GM18502 (cell line): ENCODE results near the gene USH2A.

Source experiments
- ATAC-seq: cut with Tn5 transposase; IDR thresholded peaks from one replicate; pipeline ENCODE4 v1.9.1; 2021; ENCODE audit warnings: mild to moderate bottlenecking; ENCODE audit not compliant: unreplicated experiment, poor library complexity

USH2A gene, protein sequence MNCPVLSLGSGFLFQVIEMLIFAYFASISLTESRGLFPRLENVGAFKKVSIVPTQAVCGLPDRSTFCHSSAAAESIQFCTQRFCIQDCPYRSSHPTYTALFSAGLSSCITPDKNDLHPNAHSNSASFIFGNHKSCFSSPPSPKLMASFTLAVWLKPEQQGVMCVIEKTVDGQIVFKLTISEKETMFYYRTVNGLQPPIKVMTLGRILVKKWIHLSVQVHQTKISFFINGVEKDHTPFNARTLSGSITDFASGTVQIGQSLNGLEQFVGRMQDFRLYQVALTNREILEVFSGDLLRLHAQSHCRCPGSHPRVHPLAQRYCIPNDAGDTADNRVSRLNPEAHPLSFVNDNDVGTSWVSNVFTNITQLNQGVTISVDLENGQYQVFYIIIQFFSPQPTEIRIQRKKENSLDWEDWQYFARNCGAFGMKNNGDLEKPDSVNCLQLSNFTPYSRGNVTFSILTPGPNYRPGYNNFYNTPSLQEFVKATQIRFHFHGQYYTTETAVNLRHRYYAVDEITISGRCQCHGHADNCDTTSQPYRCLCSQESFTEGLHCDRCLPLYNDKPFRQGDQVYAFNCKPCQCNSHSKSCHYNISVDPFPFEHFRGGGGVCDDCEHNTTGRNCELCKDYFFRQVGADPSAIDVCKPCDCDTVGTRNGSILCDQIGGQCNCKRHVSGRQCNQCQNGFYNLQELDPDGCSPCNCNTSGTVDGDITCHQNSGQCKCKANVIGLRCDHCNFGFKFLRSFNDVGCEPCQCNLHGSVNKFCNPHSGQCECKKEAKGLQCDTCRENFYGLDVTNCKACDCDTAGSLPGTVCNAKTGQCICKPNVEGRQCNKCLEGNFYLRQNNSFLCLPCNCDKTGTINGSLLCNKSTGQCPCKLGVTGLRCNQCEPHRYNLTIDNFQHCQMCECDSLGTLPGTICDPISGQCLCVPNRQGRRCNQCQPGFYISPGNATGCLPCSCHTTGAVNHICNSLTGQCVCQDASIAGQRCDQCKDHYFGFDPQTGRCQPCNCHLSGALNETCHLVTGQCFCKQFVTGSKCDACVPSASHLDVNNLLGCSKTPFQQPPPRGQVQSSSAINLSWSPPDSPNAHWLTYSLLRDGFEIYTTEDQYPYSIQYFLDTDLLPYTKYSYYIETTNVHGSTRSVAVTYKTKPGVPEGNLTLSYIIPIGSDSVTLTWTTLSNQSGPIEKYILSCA (N-terminal part only)

DNA sequence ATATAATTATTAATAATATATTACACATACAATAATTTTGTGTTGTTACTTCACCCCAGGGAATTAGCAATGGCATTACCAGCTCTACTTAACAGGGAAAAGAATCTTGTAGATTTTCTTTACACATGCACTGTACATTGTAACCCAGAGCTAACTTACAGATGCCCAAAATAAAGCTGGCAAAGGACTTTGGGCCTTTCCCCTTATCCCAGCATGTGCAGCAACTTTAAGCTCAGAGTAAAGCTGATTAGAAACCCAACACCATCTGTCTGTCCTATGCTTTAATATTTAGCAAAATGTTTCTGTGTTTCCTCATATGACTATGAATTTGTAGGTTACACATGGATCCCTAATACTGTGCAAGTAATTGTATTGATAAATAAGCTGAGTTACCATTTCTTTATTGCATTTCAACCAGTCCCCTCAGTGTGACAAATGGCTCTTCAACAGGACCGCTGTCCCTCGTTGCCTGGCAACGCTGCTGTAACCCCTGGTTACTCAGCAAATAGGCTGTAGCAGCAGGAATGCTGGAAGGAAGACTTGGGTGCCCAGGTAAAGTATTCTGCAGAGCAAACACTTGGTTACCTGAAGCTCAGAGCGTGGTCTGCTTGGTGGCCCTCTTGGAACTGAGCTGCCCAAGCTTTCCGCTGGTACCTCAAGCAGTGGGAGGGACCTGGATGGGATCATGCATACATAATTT, at the start of gene USH2A:
USH2A (minus strand) TSS at position 628 of the 700 bp plus-strand sequence. CDS start 1,112 bp downstream, outside the sequence.
- ATAC-seq = no peak

DNA sequence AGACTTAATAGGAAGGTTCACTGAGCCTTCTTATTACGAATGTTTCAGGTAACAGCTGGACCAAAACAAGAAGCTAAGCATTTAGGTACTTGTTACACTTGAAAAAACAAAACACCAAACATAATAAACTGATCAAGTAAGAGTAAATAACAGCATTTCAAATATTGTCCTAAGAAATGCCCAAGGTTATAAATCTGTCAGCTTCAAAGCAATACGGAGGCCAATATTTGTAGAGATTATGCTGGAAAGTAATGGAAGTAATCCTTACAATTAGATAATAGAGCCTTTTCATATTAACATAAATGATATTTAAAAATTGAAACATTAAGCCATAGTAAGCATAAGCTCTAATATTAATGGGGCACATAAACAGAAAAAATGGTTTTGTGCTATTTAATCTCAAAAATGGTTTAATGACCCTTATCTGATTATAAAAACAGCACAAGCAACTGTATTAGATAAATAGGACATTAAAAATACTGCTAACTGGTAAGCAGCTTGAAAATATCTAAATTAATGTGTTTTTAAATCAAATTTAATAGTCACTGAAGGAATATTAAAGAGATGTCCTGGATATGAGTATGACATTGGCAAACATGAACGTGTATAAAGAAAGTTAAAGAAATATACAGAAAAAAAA, 43.0 kb upstream of the USH2A start:
- ATAC-seq = no peak

DNA sequence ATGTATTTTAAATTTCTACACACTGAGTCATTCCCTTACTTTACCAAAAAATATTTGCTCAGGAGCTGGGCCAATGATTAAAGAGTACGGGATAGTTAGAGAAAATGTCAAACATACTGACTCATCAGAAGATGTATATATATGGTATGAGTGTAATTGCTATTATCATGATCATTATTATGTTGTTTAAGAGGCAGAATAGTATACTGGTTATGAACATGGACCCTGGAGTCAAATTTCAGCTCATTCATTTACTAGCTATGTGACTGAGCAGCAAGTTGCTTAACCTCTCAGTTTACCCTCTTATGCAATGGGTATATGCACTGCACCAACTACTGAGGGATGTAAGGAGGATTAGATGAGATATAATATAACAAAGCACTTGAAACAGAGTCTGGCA, 41.2 kb upstream of the USH2A start:
- no peak for ATAC-seq

DNA sequence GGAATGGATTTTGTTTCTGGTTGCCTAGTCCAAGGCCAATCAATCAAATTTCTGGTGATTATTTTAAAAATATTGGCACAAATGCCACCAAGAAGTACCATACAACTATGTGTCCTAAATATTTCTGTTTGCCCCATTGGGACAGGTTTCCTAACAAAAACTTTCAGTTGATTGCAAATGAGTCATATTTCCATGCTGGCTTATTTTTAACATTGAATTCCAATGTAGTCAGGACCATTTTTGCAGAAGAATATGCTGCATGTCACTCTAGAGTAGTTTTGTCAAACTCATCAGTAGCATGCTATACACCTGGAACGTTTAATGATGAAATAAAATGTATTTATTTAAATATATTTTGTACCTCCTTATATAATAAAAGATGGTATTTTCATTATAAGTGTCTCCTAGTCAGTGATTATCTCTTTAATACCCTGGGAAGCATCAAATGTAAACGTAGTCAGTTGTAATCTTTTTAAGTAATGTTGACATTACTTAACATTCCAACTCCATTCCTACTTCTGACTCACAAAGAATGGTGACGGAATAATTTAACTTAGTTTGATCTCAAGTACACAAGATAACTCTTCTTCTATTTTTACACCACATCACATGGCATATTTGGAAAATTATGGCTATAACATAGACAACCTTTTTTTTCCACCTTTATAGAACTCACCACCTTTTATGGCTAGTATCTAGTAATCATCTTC, 39.0 kb upstream of the USH2A start:
- no peak for ATAC-seq

DNA sequence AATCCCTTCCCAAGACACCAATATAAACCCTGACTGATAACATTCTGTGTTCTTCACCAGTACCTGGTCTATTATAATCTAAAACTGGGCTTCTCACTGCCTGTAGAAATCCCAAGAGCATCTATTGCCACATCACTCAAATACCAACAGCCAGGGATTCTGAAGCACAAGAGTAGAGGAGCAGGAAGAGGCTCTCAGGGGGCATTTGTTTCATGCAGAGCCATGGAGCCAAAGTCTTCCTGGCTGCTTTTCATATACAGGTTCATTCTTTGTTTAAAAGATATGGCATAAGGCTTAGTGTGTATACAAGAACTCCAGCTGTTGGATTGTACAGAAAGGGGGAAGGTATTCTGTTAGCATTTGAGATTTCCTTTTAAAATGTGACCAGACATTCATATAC, 38.2 kb upstream of the USH2A start:
- ATAC-seq = no peak

DNA sequence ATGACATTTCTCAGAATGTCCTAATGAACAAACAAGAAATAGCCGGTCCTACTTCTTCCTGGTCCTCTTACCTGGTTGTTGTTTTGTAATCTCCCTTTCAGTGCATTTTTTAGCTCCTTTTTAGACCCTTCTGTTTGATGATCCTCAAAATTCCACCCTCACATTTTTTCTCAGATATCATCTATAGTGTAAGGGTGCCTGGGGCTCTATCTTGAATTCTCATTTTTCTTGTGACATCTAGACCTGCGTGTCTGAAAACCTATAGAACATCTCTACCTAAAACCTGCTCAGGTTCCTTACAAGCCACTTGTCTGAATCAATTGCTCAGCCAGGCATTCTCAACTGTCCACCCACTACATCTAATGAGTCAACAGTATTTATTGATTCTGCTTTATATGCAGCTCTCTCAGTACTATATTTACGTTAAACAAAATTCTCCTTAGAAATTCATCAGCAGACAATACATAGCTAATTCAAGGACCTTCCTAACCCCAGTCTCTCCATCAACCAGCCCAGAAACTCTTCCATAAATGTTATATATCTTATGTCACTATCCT, 36.5 kb upstream of the USH2A start:
- ATAC-seq = no peak

DNA sequence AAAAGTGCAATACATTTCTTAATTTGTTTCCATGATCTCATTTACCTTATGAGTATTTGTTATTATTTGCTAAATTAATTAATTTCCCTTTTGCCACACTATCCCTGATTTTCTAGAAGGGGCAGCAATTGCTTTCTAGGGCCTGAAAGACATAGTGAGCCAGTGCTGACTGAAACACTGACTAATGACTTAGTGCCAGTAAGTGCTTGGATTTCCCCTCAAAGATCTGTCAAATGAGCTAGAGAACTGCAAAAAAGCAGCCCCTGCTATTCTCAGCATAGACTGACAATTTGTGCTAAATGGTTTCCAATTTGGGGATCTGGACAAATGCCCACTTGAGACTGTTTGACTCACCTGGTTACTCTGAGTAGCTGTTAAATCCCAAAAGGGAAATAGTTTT, 35.6 kb upstream of the USH2A start:
- ATAC-seq = no peak

DNA sequence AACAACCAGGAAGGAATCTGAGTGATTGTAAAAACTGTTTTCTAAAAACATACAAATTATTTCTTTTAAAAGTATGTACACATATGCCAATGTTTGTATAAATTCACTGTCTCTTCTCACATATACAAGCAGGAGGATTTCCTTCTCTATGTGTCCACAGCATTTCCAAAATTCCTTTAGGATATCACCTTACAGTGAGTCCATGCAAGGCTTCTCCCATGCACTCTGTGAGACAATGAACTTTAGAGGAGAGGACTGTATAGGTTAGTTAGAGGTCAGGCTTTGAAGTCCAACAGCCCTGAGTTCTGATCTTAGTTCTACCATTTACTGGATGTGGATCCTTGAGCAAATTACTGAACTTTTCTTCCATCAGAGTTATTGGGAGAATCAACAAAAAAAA, 34.1 kb upstream of the USH2A start:
- no peak for ATAC-seq

DNA sequence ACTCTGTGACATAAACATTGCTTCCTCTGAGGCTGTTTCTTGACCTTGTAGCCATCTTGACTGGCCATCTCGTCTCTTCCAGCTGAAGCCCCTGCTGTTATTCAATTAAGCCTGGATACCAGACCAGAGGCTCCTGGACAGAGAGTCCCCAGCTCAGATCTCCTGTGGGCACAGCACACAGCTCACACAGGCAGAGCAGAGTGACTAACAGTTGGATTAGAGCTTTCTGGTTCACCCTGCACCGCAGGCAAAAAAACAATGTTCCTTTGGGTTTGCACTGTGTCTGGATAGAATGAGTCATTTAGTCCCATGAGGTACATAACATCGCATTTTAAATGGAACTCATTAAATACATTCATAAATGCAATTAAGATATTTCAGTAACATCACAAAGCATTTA, 33.4 kb upstream of the USH2A start:
- no peak for ATAC-seq

DNA sequence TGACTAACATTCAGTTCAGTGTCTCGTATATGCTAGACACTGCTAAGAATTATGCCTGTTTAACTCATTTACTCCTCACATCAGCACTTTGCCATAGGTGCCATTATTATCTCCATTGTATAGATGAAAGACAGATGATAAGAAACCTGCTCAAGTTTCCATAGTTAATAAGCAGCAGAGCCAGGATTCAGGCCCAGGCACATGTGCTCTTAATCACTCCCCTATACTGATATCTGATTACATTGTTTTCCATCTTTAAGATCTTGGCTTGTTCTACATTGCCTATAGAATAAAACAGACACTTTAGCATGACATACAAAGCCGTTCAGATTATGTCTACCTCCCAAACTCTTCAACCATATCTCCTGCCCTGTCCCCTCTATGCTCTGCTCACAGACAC, 30.5 kb upstream of the USH2A start:
- no peak for ATAC-seq

DNA sequence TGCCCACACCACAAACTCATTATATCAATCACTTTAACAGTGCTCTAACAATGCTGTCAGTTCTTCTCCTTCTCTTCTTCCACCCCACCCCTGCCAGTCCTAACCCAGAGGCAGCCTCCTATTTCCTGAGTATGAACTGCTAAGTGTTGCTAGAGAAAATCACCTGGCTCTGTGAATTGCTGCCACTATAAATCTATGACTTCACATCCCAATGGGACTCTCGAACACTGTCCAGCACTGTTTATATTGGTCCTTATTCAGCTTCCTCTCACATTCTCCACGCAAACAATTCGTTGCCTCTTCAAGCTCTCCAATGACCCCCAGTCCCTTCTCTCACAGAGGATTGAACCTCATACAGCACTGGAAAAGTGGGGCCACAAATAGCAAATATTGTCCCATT, 27.0 kb upstream of the USH2A start:
- no peak for ATAC-seq

DNA sequence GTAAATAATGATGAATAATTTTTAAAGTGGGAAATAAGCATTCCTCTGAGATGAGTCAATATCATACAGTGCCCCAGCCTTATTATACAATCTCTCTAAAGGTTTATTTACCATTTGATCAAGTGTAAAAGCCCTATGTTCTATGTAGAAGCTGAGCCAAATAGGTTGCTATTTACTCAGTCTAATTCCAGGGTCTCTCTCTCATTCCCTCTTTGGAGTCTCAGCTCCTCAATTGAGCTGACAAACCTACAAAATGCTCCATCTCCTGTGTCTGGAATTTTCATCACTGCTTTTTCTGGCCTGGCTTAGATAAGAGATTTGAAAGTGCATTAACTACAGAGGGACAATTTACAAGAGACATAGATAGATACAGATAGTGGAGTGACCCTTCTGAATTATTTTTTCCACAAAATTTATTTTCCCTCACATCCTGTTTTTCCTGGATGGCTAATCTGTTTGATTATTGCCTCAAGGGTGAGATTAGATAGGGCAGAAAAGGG, 24.8 kb upstream of the USH2A start:
- ATAC-seq = no peak

DNA sequence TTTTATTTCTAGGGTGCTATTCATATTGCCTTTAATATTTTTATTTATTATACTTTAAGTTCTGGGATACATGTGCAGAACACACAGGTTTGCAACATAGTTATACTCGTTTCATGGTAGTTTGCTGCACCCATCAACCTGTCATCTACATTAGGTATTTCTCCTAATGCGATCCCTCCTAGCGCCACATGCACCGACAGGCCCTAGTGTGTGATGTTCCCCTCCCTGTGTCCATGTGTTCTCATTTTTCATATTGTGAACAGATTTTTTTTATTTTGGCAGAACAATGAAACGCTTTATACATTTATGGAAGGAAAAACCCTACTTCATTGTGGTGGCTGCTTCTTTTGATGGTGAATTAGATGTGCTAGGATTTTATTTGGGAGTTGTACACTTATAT, 14.4 kb upstream of the USH2A start:
- ATAC-seq = no peak

DNA sequence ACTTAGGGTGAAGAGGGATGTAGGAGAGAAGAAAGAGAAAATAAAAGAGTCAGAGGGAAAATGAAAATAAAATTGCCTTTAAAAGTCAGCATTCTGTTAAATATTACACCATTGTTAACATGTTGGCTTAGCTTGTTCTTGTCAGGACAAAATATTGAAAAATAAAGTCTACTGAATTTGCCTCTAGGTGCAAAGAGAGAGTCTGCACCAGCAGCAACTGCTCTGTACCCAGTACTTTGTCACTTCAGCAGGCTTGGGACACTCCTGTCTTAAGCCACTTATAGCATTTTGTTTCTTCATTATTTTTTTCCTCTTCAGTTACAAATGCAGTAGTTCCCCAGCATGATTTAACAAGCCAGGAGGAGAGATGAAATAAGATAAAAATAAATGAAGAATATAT, 11.0 kb upstream of the USH2A start:
- no peak for ATAC-seq

DNA sequence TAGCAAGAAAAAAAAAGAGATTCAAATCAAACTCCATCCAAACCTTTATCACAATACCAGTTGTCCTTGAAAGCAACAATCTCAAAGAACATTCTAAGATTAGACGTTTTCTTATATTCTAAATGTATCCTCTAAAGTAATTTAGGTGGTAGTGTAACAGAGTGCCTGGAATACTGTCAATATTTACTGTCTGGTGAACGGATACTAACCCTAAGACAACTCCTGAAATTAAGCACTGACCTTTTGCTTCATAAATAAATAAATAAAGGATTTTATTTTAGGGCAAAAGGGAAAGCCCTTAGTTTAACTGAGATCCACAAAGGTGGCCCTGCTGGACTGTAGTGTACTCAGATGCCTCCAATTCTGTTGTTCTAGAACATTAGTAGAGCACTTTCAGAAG, 9.9 kb upstream of the USH2A start:
- ATAC-seq = no peak

DNA sequence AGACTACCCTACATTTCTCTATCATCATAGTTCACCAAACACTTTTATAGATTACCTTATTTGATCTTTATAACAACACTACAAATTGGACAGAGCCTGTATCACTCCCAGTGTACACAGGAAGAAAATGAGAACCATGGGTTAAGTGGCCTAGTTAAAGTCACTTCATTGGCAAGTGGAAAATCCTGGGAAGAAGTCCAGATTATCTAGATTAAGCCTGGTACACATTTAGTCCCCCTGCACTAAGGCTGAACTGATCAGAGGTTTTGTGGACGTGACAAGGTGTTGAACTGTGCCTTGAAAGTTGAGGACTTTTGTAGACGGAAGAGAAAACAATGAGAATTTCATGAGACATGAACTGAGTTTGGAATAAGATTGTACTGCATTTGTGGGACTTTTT, 7.5 kb upstream of the USH2A start:
- ATAC-seq = no peak

DNA sequence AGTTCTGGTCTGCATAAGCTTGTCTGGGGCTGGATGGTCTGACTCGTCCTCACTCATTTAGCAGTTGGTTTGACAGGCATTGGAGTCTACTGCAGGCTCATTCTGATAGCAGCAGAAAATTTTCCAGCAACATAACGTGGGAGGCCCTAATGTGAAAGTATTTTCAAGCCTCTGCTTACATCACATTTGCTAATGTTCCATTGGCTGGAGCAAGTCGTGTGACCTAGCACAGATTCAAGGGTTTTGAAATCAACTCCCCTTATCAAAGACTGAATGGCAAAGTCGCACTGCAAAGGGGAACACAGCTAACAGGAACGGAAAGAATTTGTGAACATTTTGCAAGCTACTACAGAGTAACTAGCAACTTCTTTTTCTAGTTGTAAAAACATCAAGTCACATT, 2.3 kb upstream of the USH2A start:
- no peak for ATAC-seq

DNA sequence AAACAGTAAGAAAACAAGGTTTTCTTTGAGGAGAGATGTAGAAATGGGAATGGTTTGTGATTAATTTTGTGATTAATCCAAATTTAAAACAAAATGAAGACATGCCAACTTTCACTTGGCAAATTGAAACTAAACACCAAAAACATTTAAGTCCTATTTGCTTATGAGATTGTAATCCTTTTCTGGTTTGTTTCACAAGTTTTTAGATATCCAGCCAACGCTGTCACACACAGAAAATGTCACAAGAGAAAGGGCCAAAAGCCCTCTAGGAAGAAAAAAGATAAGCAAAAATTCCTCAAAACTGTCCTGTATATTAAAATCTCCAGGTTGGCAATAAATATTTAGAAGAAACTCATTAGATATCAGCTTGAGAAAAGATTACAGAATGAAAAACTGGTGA, 2.5 kb downstream of the USH2A start:
- ATAC-seq = no peak

DNA sequence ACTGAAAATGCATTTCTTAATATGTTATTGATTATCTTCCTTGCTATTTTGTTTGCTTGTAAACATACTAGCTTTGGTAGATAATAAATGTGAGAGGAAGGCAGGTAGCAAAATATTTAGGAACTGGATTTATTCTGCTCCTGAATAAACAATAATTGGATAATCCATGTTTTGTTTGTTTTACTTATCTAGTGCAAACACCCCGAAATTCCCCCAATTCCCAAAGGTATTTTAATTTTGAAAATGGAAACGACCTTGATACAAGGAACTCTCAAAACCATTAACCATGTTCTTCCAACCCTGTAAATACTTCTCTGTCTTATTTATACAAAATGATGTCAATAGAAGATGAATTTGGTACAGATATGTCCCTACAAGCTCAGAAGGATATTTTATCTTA, 3.0 kb downstream of the USH2A start:
- no peak for ATAC-seq
